CMK (cell line): Measurements from ENCODE around the gene CHMP3.
"Not testable (repeated sequence)": the region's sequence is repeated elsewhere in the genome, so short reads cannot be mapped to it uniquely, and the experiment has no call there.

Source experiments
- DNase-seq: peaks from one replicate; pipeline ENCODE4 v3.0.0-alpha.2; 2010; ENCODE audit warnings: low read depth

CHMP3 gene

DNA sequence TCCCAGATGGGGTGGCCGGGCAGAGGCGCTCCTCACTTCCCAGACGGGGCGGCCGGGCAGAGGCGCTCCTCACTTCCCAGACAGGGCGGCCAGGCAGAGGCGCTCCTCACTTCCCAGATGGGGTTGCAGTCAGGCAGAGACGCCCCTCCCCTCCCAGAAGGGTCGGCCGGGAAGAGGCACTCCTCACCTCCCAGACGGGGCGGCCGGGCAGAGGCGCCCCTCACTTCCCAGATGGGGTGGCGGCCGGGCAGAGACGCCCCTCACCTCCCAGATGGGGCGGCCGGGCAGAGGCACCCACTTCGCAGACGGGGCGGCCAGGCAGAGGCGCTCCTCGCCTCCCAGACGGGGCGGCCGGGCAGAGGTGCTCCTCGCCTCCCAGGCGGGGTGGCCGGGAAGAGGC, 13.8 kb downstream of the CHMP3 start:
- DNase-seq, result not testable (repeated sequence)

DNA sequence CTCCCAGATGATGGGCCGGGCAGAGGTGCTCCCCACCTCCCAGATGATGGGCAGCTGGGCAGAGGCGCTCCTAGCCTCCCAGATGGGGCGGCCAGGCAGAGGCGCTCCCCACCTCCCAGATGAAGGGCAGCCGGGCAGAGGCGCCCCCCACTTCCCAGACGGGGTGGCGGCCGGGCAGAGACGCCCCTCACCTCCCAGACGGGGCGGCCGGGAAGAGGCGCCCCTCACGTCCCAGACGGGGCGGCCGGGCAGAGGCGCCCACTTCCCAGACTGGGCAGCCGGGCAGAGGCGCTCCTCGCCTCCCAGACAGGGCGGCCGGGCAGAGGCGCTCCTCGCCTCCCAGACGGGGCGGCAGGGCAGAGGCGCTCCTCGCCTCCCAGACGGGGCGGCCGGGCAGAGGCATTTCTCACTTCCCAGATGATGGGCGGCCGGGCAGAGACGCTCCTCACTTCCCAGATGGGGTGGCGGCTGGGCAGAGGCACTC, 14.3 kb downstream of the CHMP3 start:
- not testable (repeated sequence) for DNase-seq

GRCh38 chr2:86548165-86548912, 14.9 kb downstream of the CHMP3 start:
- DNase-seq, result not testable (repeated sequence)

DNA sequence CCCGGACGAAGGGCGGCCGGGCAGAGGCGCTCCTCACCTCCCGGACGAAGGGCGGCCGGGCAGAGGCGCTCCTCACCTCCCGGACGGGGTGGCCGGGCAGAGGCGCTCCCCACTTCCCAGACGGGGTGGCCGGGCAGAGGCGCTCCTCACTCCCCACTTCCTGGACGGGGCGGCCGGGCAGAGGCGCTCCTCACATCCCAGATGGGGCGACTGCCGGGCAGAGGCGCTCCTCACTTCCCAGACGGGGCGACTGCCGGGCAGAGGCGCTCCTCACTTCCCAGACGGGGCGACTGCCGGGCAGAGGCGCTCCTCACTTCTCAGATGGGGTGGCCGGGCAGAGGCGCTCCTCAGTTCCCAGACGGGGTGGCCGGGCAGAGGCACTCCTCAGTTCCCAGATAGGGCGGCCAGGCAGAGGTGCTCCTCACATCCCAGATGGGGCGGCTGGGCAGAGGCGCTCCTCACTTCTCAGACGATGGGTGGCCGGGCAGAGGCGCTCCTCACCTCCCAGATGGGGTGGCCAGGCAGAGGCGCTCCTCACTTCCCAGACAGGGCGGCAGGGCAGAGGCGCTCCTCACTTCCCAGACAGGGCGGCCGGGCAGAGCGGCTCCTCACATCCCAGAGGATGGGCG, 17.8 kb downstream of the CHMP3 start:
- DNase-seq, result not testable (repeated sequence)

- not testable (repeated sequence) for DNase-seq
Observed at GRCh38 chr2:86544278-86545099, 18.8 kb downstream of the CHMP3 start.

GRCh38 chr2:86543793-86544192, 19.4 kb downstream of the CHMP3 start:
- DNase-seq, result no peak

DNA sequence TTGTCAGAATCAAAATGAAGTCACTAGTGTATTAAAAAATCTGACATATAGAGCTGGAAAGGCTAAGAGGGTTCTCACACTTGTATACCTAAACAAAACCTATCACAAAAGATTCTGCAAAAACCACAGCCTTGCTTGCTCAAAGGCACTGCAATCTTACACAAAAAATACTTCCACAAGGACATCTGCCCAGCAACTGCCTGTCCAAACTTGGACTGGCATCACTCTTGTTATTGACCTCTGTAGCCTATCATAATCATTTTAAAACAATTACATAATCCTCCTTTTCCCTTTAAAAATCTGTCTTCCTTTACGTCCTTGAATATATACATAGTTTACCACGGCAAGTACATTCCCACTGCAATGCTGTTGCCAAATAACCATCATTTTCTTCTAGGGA, 19.9 kb downstream of the CHMP3 start:
- DNase-seq, result no peak

GRCh38 chr2:86542814-86543213, 20.4 kb downstream of the CHMP3 start:
- no peak for DNase-seq

GRCh38 chr2:86541334-86541733, 21.9 kb downstream of the CHMP3 start:
- no peak for DNase-seq

DNA sequence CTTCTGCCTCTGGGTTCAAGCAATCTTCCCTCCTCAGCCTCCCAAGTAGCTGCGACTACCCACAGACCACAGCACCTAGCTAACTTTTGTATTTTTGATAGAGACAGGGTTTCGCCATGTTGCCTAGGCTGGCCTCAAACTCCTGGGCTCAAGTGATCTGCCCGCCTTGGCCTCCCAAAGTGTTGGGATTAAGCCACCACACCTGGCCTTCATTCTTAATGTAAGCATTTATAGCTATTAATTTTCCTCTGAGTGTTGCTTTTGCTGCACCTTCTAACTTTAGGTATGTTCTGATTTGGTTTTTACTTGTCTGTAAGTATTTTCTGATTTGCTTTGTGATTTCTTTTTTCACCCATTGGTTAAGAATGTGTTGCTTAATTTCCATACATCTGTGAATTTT, 29.7 kb downstream of the CHMP3 start:
- DNase-seq, result no peak

DNA sequence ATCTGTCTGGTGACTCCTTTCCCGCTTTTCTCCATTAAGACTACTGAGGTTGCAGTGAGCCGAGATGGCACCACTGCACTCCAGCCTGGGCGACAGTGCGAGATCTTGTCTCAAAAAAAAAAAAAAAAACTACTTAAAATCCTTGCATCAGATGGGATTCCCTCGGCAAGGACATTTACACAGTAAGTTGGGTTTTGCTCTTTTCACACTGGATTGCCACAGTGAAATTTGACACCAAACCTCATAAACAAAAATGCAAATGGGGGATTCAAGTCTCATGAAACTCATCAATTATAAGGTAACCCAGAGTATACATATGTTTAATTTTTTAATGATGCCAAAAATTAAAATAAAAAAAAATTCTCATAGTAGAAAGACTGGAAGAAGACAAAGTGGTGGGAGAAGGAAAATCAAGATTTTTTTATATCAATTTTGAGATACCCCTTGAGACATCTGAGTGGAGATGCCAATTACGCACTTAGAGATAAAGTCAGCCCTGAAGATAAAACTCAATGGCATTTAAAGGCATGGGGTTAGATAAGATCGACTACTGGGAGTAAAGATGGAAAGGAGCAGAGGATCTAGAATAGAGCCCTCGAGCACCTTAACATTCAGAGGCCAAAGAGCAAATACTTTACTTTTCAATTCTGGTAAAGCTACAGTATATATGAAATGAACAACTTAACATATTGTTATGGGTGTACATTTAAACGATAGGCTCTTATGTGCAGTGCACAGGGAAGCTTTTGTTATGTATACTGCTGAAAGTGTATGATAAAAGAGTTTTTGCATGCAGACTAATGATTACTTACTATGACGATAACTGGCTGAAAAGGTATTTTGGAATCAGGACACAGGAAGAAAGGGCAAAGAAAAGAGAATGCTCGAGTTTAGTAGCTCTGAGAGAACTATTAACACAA, 37.6 kb downstream of the CHMP3 start:
- DNase-seq, result no peak

- DNase-seq, result no peak
Observed at GRCh38 chr2:86523491-86523890, 39.8 kb downstream of the CHMP3 start.

DNA sequence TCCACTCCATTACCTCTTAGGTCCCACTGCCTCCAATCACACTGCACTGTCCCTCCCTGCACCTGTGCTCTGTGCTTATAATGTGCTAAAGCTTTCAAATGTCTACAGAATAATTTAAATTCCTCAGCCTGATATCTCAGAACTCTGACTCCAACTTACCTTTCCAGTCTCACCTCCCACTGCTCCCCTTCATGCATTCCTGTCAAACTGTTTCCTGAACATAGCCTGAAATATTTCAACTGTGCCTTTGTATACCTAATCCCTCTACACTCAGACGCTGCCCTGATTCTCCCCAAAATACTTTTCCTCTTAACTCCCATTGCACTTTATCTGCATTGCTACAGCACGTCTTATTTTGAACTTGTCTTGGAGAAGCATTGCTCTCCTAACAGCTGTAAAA, 40.5 kb downstream of the CHMP3 start:
- no peak for DNase-seq

DNA sequence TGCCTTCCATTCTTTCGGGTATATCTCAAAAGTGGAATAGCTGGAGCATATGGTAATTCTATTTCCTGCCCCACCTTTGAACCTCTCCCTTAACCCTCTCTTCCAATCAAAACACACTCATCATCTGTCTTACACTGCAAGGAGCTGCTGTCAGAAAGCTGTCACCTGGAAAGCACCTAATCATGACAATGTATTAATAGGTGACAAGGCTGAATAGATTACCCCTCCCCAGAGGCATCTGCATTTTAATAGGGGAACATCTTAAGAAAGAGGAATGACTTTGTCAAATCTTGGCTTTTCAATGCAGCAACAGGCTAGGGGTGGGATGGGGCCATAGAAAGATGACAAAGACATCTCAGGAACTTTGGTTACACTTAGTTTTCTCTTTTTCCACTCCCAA, 41.3 kb downstream of the CHMP3 start:
- DNase-seq, result no peak

DNA sequence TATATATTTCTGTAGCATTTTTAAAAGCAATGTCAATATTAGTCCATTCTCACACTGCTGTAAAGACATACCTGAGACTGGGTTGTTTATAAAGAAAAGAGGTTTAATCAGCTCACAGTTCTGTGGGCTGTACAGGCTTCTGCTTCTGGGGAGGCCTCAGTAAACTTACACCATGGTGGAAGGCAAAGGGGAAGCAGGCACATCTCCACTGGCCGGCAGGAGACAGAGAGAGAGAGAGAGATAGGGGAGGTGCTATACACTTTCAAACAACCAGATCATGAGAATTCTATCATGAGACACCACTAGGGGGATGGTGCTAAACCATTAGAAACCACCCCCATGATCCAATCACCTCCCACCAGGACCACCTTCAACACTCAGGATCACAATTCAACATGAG, 43.1 kb downstream of the CHMP3 start:
- DNase-seq, result peak; percentile 22

DNA sequence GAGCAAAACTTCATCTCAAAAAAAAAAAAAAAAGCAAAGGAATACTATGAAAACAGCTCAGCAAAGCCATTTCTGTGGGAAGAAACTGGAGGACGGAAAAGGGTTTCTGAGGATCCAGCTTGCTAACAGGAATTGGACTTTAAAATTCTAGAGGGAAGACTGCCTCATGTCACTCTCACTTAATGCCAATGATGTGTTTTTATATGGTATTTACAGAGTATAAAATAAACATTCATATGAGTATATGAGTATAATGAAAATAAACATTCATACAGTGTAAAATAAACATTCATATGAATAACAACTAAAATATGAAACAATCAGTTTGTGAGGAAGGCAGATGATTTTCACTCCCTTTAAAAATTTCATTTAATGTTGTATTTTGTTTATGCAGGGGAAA, 43.9 kb downstream of the CHMP3 start:
- no peak for DNase-seq

DNA sequence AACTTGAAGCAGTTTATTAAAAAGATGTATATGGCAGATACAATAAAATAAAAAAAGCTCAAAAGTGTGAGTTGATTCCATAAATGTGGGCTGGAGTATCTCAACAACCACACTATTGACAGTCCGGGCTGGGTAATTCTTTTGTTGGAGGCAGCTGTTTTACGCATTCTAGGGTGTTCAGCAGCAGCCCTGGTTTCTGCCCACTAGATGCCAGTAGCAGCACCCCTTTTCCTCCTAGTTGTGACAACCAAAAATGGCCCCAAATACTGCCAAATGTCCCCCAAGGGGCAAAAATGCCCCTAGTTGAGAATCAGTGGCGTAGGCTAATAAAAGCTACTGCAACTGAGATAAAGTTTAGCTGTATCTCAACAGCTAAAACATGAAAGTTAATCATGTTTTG, 44.8 kb downstream of the CHMP3 start:
- no peak for DNase-seq

GRCh38 chr2:86513948-86514660, 49.1 kb downstream of the CHMP3 start:
- no peak for DNase-seq

DNA sequence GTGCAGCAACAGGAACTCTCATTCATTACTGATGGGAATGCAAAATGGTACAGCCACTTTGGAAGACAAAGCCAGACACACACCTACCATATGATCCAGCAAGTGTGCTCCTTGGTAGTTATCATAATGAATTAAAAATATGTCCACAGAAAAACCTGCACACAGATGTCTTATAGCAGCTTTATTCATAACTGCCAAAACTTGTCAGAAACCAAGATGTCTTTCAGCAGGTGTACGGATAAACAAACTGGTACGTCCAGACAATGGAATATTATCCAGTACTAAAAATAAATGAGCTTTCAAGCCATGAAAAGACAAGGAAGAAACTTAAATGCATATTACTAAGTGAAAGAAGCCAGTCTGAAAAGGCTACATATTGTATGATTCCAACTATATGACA, 50.4 kb downstream of the CHMP3 start:
- no peak for DNase-seq

DNA sequence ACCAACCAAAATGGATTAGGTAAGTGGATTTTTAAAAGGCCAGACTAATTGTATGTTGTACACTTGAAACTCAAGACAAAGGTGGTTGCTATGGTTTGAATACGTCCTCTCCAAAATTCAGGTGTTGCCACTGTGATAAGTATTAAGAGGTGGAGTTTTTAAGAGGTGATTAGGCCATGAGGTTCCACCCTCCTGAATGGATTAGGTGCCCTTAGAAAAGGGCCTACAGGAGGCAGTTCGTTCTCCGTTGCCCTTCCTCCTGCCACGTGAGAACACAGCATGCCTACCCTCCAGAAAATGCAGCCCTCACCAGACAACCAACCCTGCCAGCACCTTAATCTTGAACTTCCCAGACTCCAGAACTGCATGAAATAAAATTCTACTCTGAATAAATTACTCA, 51.2 kb downstream of the CHMP3 start:
- no peak for DNase-seq

DNA sequence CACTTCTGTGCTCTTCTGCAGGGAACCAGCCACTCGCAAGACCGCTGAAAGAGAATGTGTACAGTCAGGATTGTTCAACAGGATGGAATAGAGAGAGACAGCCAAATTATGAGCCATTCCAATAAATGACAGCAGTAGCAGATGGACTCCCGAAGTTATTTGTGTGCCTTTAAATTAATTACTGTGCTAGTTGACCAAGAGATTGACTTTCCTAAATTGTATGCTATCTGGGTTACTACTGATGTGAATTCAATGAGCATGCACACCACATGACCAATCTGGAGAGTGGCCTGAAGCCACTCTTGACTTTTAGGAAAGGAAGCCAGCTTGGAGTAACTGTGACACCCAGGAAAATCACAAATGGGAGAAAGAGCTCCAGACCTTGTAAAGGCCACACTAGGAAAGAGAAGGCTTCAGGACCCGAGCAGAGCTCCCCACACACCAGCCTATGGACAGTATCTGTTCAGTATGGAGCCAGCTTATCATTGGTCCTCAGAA, 52.8 kb downstream of the CHMP3 start:
- DNase-seq, result no peak
